Endodermal cell (in vitro differentiated cells): ENCODE measurements around the gene FZD2. TPM values are rescaled to one million over a fixed set of nuclear protein-coding genes. Genes with fewer than 3 reads are reported as not detected.
A peak's percentile ranks its signal among the peaks of the same experiment; 100 is the strongest.

ENCODE experiments used
- DNase-seq: peaks from one replicate; pipeline ENCODE4 v3.0.0-alpha.2; 2017
- H3K27ac ChIP-seq: 2 replicates; pipeline ENCODE4 v1.5.1; 2013; ENCODE audit warnings: mild to moderate bottlenecking, low read depth, low read length, moderate library complexity
- H3K27me3 ChIP-seq: 2 replicates; pipeline ENCODE4 v1.6.1; 2013; ENCODE audit warnings: mild to moderate bottlenecking, low read length, moderate library complexity; ENCODE audit not compliant: insufficient read depth, control insufficient read depth, poor library complexity, severe bottlenecking
- H3K36me3 ChIP-seq: 2 replicates; pipeline ENCODE4 v1.7.0; 2013; ENCODE audit warnings: mild to moderate bottlenecking, low read length, moderate library complexity; ENCODE audit not compliant: control insufficient read depth, insufficient read depth
- H3K4me1 ChIP-seq: one replicate; pipeline ENCODE4 v1.7.0; 2013; ENCODE audit warnings: low read length; ENCODE audit not compliant: control insufficient read depth, insufficient read depth
- H3K4me3 ChIP-seq: 2 replicates; pipeline ENCODE4 v1.5.1; 2013; ENCODE audit warnings: mild to moderate bottlenecking, low read length, moderate library complexity
- H3K9ac ChIP-seq: 2 replicates; pipeline ENCODE4 v1.6.1; 2013; ENCODE audit warnings: mild to moderate bottlenecking, low read length, moderate library complexity; ENCODE audit not compliant: poor library complexity, severe bottlenecking; ENCODE audit errors: extremely low read depth
- H3K9me3 ChIP-seq: 2 replicates; pipeline ENCODE4 v1.6.1; 2013; ENCODE audit warnings: mild to moderate bottlenecking, low read length, moderate library complexity; ENCODE audit not compliant: control insufficient read depth
- H3K27ac Mint-ChIP-seq: 2 replicates; pipeline ENCODE4 v1.8.0; 2020; ENCODE audit warnings: mixed read lengths
- H3K27me3 Mint-ChIP-seq: 2 replicates; pipeline ENCODE4 v1.8.0; 2021; ENCODE audit warnings: mild to moderate bottlenecking, mixed read lengths; ENCODE audit not compliant: insufficient read depth
- H3K36me3 Mint-ChIP-seq: 2 replicates; pipeline ENCODE4 v1.8.0; 2020; ENCODE audit warnings: low read depth, mixed read lengths
- H3K4me1 Mint-ChIP-seq: 2 replicates; pipeline ENCODE4 v1.8.0; 2020; ENCODE audit warnings: mixed read lengths
- H3K4me3 Mint-ChIP-seq: 2 replicates; pipeline ENCODE4 v1.8.0; 2020; ENCODE audit warnings: mild to moderate bottlenecking, moderate library complexity, mixed read lengths
- H3K9me3 Mint-ChIP-seq: 2 replicates; pipeline ENCODE4 v1.8.0; 2020; ENCODE audit warnings: mild to moderate bottlenecking, mixed read lengths
- WGBS, 2 experiments: methylation state at CpG; one replicate each; pipeline versions ENCODE4 v1.1.5 to v1.1.7; 2013; ENCODE audit warnings: missing lambda C conversion rate in 2 of 2, mixed read lengths in 1 of 2; ENCODE audit not compliant: insufficient coverage in 1 of 2, insufficient read length in 1 of 2; 5-methylcytosine and 5-hydroxymethylcytosine counted together
- total RNA-seq, 2 donors: library from RNA; stranded (reverse); fragmentation: NEBNext Ultra II Directional in 1 of 2; extraction: Animal tissue kit (Norgen Biotek cat#: 25700) in 1 of 2; gene quantifications; 2 replicates in 1 of 2; 3 replicates in 1 of 2; pipeline ENCODE4 v1.2.1, GENCODE V29; 2021
- TF ChIP-seq, protein P1 (sequence below): fragments of 200-600 bp; sonication (generic); conservative IDR thresholded peaks from 2 replicates; pipeline ENCODE4 v1.5.0; 2021; ENCODE audit warnings: antibody characterized with exemption, mild to moderate bottlenecking

The FZD2 gene
- total RNA-seq, 2 donors from 2014 or later = 20.6 to 21.9 TPM

DNA sequence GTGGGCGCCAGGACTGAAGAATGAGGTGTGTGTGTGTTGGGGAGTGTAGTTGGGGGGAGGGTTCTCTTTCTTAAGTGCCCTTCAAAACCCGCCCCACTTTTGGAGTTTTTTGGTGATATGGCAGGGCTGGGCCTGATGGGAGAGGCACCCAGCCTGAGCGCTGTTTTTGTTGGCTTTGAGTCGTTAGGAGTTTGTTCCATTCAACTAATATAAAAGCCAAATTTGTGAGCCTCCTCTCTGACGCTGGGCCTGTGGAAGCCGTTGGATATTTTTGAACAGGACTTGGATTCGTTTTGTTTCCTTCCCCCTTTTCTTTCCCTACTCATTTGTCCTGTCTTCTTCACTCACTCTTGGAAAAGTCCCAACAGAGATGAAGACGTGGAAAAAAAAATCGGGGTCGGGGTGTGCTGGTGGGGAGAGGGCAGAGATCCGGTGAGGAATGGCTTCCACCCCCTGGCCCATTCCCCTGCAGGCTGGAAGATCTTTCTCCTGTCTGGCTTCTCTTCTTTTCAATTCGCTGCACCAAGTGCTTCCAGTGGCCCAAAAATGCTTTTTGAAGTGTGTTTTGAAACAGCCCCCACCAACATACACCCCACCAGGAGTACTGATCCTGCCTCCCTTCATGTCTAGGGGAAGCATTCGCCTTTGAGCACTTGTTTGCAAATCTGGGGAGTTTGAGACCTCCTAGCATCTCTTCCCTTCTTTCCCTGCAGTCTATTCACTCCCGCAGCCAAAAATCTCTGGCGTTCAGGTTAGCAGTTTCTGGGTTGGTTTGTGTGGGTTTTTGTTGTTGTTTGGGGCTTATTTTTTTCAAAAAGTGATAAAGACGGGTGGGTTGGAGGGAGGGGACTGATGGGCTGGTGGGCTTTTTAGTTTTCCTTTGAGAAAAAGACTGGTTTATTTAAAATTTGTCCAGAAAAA is 2.6 kb downstream of the FZD2 start:
- Histone ChIP-seq H3K9me3 (no peaks in the 10 kb centered on the region), H3K4me1 (peaks cover 3% of the 10 kb centered on the region), H3K4me3 (peak overlapping the region; percentile 93), H3K27me3 (peaks cover 14% of the 10 kb centered on the region), H3K27ac (no peak overlapping the region), H3K9ac (peak overlapping the region; percentile 49), H3K36me3 (no peaks in the 10 kb centered on the region)
- Mint-ChIP-seq H3K27ac (no peak overlapping the region), H3K36me3 (peaks cover 10% of the 10 kb centered on the region), H3K9me3 (peaks cover 14% of the 10 kb centered on the region), H3K27me3 (peaks cover 52% of the 10 kb centered on the region), H3K4me3 (peak overlapping the region; percentile 83), H3K4me1 (peaks cover 45% of the 10 kb centered on the region)
- TF ChIP-seq, protein P1, sequence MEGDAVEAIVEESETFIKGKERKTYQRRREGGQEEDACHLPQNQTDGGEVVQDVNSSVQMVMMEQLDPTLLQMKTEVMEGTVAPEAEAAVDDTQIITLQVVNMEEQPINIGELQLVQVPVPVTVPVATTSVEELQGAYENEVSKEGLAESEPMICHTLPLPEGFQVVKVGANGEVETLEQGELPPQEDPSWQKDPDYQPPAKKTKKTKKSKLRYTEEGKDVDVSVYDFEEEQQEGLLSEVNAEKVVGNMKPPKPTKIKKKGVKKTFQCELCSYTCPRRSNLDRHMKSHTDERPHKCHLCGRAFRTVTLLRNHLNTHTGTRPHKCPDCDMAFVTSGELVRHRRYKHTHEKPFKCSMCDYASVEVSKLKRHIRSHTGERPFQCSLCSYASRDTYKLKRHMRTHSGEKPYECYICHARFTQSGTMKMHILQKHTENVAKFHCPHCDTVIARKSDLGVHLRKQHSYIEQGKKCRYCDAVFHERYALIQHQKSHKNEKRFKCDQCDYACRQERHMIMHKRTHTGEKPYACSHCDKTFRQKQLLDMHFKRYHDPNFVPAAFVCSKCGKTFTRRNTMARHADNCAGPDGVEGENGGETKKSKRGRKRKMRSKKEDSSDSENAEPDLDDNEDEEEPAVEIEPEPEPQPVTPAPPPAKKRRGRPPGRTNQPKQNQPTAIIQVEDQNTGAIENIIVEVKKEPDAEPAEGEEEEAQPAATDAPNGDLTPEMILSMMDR = no peak
- DNase-seq = no peak
- WGBS, 2 experiments = 12 to 30% methylated on average over 6 to 16 of the region's 16 CpGs

DNA sequence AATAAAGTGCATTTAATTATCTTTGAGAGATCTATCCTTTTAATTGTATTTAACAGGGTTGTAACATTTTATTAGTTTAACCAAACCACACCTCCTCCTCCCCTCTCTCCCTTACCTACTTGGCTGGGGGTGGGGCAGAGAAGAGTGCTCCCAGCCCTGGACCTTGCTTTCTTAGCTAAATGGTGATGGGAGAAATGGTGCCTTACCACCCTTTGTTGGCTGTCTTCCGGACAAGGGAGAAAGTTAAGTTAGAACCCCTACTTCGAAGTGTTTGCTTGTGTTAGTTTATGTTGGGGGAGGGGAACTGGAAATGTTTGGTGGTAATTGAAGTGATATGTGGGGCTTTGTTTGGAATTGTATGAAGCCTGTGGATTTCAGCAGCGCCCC is 3.9 kb downstream of the FZD2 start:
- Mint-ChIP-seq H3K36me3 (peaks cover 12% of the 10 kb centered on the region), H3K27ac (no peak overlapping the region), H3K27me3 (peaks cover 52% of the 10 kb centered on the region), H3K4me1 (peaks cover 32% of the 10 kb centered on the region), H3K4me3 (peak overlapping the region; percentile 83), H3K9me3 (peaks cover 28% of the 10 kb centered on the region)
- no peak overlapping the region for H3K27ac ChIP-seq
- H3K4me1 ChIP-seq = no peaks in the 10 kb centered on the region
- 39 to 60% methylated on average over 2 to 3 of the region's 3 CpGs for WGBS, 2 experiments
- H3K9ac ChIP-seq = no peak overlapping the region
- no peak for DNase-seq
- H3K4me3 ChIP-seq = peak overlapping the region; percentile 93
- H3K36me3 ChIP-seq = no peaks in the 10 kb centered on the region
- peaks cover 14% of the 10 kb centered on the region for H3K27me3 ChIP-seq
- peaks cover 9% of the 10 kb centered on the region for H3K9me3 ChIP-seq
- TF ChIP-seq, protein P1 = no peak

DNA sequence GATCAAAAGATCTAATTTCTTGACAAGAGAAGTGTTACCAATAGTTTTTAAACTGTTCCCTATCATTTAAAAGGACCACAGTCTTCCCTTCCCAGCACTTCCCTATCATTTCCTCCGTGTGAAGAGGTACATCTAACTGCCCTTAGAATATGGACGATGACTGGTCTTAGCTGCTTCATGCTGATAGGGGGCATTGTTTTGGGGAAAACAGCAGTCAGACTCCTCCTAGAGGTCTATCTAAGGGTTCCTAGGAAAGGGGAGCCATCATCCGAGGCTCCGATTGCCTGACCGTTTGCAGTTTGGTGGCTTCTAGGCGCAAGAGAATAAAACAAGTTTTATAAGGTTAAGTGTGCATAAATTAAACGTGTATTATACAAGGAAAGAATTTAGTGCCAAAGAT is 7.1 kb downstream of the FZD2 start:
- no peak overlapping the region for H3K4me3 Mint-ChIP-seq
- DNase-seq = no peak
- H3K9me3 Mint-ChIP-seq = peaks cover 31% of the 10 kb centered on the region
- H3K27me3 ChIP-seq = no peaks in the 10 kb centered on the region
- H3K27me3 Mint-ChIP-seq = peaks cover 34% of the 10 kb centered on the region
- H3K27ac Mint-ChIP-seq = no peak overlapping the region
- H3K4me3 ChIP-seq = no peak overlapping the region
- TF ChIP-seq, protein P1 = peak; percentile 38
- no peaks in the 10 kb centered on the region for H3K36me3 ChIP-seq
- peaks cover 5% of the 10 kb centered on the region for H3K36me3 Mint-ChIP-seq
- peaks cover 28% of the 10 kb centered on the region for H3K4me1 Mint-ChIP-seq
- WGBS, 2 experiments = 60 to 87% methylated on average over 1 to 6 of the region's 7 CpGs
- no peaks in the 10 kb centered on the region for H3K4me1 ChIP-seq
- peaks cover 9% of the 10 kb centered on the region for H3K9me3 ChIP-seq
- H3K9ac ChIP-seq = no peak overlapping the region
- H3K27ac ChIP-seq = no peak overlapping the region
